HepG2 (cell line): Measurements from ENCODE around the gene RTKN2. TPM values are rescaled to one million over a fixed set of nuclear protein-coding genes. Genes with fewer than 3 reads are reported as not detected.

Source experiments
- ATAC-seq: fragments of 200-7000 bp; cut with Tn5 transposase; 3 replicates; pipeline ENCODE4 v1.9.1; 2020; ENCODE audit warnings: mild to moderate bottlenecking, moderate library complexity
- BruUV-seq: library from RNA; stranded (reverse); fragments of 400-500 nt; replicated peaks from 2 replicates; lab custom pipeline; 2021; lab: Mats Ljungman, UMichigan
- CTCF ChIA-PET: fragments of 300-600 bp; formaldehyde crosslinking; extraction: SDS; loops from one replicate; lab custom pipeline; 2021; ENCODE audit warnings: low total read pairs, inconsistent platforms, low intra/inter-chr PET ratio; lab: Yijun Ruan, JAX
- POLR2A ChIA-PET: fragments of 350-600 bp; sonication (Branson Sonifier 250); formaldehyde crosslinking; loops from one replicate; lab custom pipeline; 2020; ENCODE audit warnings: antibody characterized with exemption, inconsistent platforms; lab: Yijun Ruan, JAX
- DNase-seq: peaks from one replicate; pipeline ENCODE4 v3.0.0-alpha.2; 2015; ENCODE audit warnings: low spot score
- FAIRE-seq: peaks from 3 replicates; lab custom pipeline; 2011; peaks lifted over from hg19 to GRCh38; lab: Jason Lieb, UNC
- H2AFZ ChIP-seq: one replicate; pipeline ENCODE4 v1.6.1; 2011; ENCODE audit warnings: low read length, inconsistent platforms
- H3K27ac ChIP-seq: fragments of 300-600 bp; 3 replicates; pipeline ENCODE4 v1.8.0; 2011; ENCODE audit warnings: mixed run types, mild to moderate bottlenecking, mixed read lengths, low read length, inconsistent platforms; ENCODE audit not compliant: insufficient read depth; ENCODE audit errors: extremely low read length
- H3K27me3 ChIP-seq, 2 experiments: fragments of 200-600 bp in 1 of 2; 2 replicates in 1 of 2; 3 replicates in 1 of 2; pipeline versions ENCODE4 v1.6.0 to v1.8.0; 2011; ENCODE audit warnings: low read length in 2 of 2, mild to moderate bottlenecking in 2 of 2, moderate library complexity in 2 of 2, inconsistent platforms in 1 of 2; ENCODE audit not compliant: insufficient read depth in 2 of 2, control insufficient read depth in 1 of 2
- H3K36me3 ChIP-seq, 2 experiments: fragments of 200-600 bp in 1 of 2; replicated peaks in 1 of 2; 2 replicates in 1 of 2; 3 replicates in 1 of 2; pipeline versions ENCODE4 v1.5.1 to v1.8.0; 2011; ENCODE audit warnings: low read length in 2 of 2, inconsistent platforms in 1 of 2; ENCODE audit not compliant: insufficient read depth in 2 of 2, control insufficient read depth in 1 of 2
- H3K4me1 ChIP-seq: 2 replicates; pipeline ENCODE4 v1.5.1; 2012; ENCODE audit warnings: low read length, inconsistent platforms; ENCODE audit not compliant: insufficient read depth
- H3K4me2 ChIP-seq: 2 replicates; pipeline ENCODE4 v1.6.0; 2011; ENCODE audit warnings: low read depth, low read length, inconsistent platforms
- H3K4me3 ChIP-seq, 3 experiments: fragments of 200-600 bp in 1 of 3; sonication (generic), shearing (Covaris generic) in 1 of 3; replicated peaks in 1 of 3; 2 replicates each; pipeline ENCODE4 v1.5.1; 2011 to 2016; ENCODE audit warnings: low read length in 3 of 3, inconsistent platforms in 2 of 3, low read depth in 2 of 3, mild to moderate bottlenecking in 2 of 3, control low read depth in 1 of 3, mixed read lengths in 1 of 3; ENCODE audit not compliant: insufficient read depth in 1 of 3
- H3K79me2 ChIP-seq: one replicate; pipeline ENCODE4 v1.6.1; 2011; ENCODE audit warnings: low read length, inconsistent platforms; ENCODE audit not compliant: insufficient read depth
- H3K9ac ChIP-seq: 2 replicates; pipeline ENCODE4 v1.6.0; 2011; ENCODE audit warnings: mild to moderate bottlenecking, low read depth, low read length, inconsistent platforms; ENCODE audit not compliant: insufficient read depth
- H3K9me3 ChIP-seq: 2 replicates; pipeline ENCODE4 v1.5.1; 2012; ENCODE audit warnings: mild to moderate bottlenecking, low read length
- H4K20me1 ChIP-seq: 2 replicates; pipeline ENCODE4 v1.6.0; 2011; ENCODE audit warnings: inconsistent platforms, mild to moderate bottlenecking, low read length, moderate library complexity; ENCODE audit not compliant: insufficient read depth
- HNF4A ChIP-seq: sonication (generic); formaldehyde crosslinking; IDR thresholded peaks from 2 replicates; pipeline ENCODE4 v1.4.0; 2020; ENCODE audit warnings: missing genetic modification reagents
- TAF15 ChIP-seq: fragments of 200-400 bp; formaldehyde crosslinking; IDR thresholded peaks from one replicate; pipeline ENCODE4 v1.6.1; 2018; ENCODE audit warnings: mild to moderate bottlenecking, low read depth, low read length; ENCODE audit not compliant: poor library complexity, severe bottlenecking
- ZNF775 ChIP-seq: sonication (generic); formaldehyde crosslinking; IDR thresholded peaks from 2 replicates; pipeline ENCODE4 v1.4.0; 2020; ENCODE audit warnings: missing genetic modification reagents, mild to moderate bottlenecking, moderate library complexity, borderline replicate concordance
- WGBS: methylation state at CpG from one replicate; pipeline ENCODE4 v1.1.6; 2017; ENCODE audit warnings: low lambda C conversion rate; 5-methylcytosine and 5-hydroxymethylcytosine counted together
- in situ Hi-C: cut with HindIII; loops from 2 replicates; pipeline ENCODE4 v1.10.0; 2017; ENCODE audit warnings: low pct_unique_long_range_greater_than_20kb; ENCODE audit not compliant: extremely low pct_ligation_motif_present
- intact Hi-C: fragments of 100-400 bp; cut with micrococcal nuclease; formaldehyde crosslinking; loops from one replicate; pipeline ENCODE4 v1.10.0; 2022; ENCODE audit not compliant: unreplicated experiment
- polyA plus RNA-seq, 8 experiments: library from polyadenylated mRNA; depleted of rRNA in 3 of 8; stranded (reverse) in 7 of 8; unstranded in 1 of 8; fragments of >200 nt; fragmentation: Illumina TruSeq in 4 of 8; extraction: Trizol in 4 of 8; gene quantifications; 2 replicates each; pipeline versions ENCODE4 v1.2.1 to v1.2.3, GENCODE V29; 2011 to 2016; ENCODE audit warnings: low read depth in 4 of 8, missing spikeins in 1 of 8, mixed read lengths in 1 of 8; ENCODE audit not compliant: insufficient read depth in 1 of 8
- total RNA-seq, 5 experiments: library from RNA; depleted of rRNA; stranded (reverse); fragments of >200 nt; fragmentation: Illumina TruSeq; extraction: Trizol; gene quantifications; 2 replicates each; pipeline ENCODE4 v1.2.3, GENCODE V29; 2016; ENCODE audit warnings: low read depth in 1 of 5

The RTKN2 gene
- total and polyA plus RNA-seq, 2 of the 13 experiments (the other 11 are each of a cell fraction or from before 2014, with no cell fraction given), result 2.2 to 7.0 TPM

GRCh38 chr10:62178568-62178967, 90.1 kb downstream of the RTKN2 start:
- TF ChIP-seq HNF4A, result no peak
- no peak for TF ChIP-seq TAF15
- 100% methylated on average over 2 of the region's 2 CpGs for whole genome bisulfite sequencing
- Histone ChIP-seq H3K4me1 (peaks cover 5% of the 10 kb centered on the region), H3K79me2 (no peaks in the 10 kb centered on the region), H3K9ac (no peak overlapping the region), H3K27ac (no peak overlapping the region), H2AFZ (no peak overlapping the region), H3K27me3 (no peaks in the 10 kb centered on the region), H3K9me3 (no peaks in the 10 kb centered on the region), H4K20me1 (no peaks in the 10 kb centered on the region), H3K36me3 (no peaks in the 10 kb centered on the region), H3K4me3 (no peak overlapping the region), H3K4me2 (no peak overlapping the region)
- ChIA-PET CTCF (no interaction called here), POLR2A (no interaction called here)
- no peak for DNase-seq
- no TSS peak for BruUV-seq
- intact Hi-C loops, result no loop called here
- in situ Hi-C loops, result no loop called here
- ATAC-seq, result no peak
- no peak for FAIRE-seq

- Histone ChIP-seq H3K9me3 (no peaks in the 10 kb centered on the region), H3K79me2 (no peaks in the 10 kb centered on the region), H3K4me1 (no peaks in the 10 kb centered on the region), H2AFZ (no peak overlapping the region), H3K4me2 (no peak overlapping the region), H3K4me3 (no peak overlapping the region), H3K36me3 (no peaks in the 10 kb centered on the region), H4K20me1 (no peaks in the 10 kb centered on the region), H3K9ac (no peak overlapping the region), H3K27ac (no peak overlapping the region), H3K27me3 (no peaks in the 10 kb centered on the region)
- no peak for TF ChIP-seq ZNF775 (CRISPR knock-in tag)
- no peak for DNase-seq
- ChIA-PET POLR2A (no interaction called here), CTCF (no interaction called here)
- intact Hi-C loops (no loop called here), in situ Hi-C loops (no loop called here)
- 83% methylated on average over 3 of the region's 3 CpGs for WGBS
- FAIRE-seq, result no peak
- BruUV-seq, result no TSS peak
- no peak for ATAC-seq
These were observed 91.5 kb downstream of the RTKN2 start for GRCh38 chr10:62177111-62177510.
